WTC11 (cell line): ENCODE measurements around the gene CDSN. TPM values are rescaled to one million over a fixed set of nuclear protein-coding genes. Genes with fewer than 3 reads are reported as not detected.

Source experiments
- ATAC-seq: fragments of 200-7000 bp; cut with Tn5 transposase; 2 replicates; pipeline ENCODE4 v1.10.0; 2021; ENCODE audit warnings: mild to moderate bottlenecking, moderate library complexity
- CTCF ChIA-PET: fragments of 300-600 bp; sonication (Branson Sonifier 250); formaldehyde crosslinking; loops from one replicate; lab custom pipeline; 2021; ENCODE audit warnings: antibody characterized with exemption; lab: Charles Lee
- POLR2A ChIA-PET: fragments of 350-600 bp; sonication (Branson Sonifier 250); formaldehyde crosslinking; loops from one replicate; lab custom pipeline; 2021; ENCODE audit warnings: antibody characterized with exemption; lab: Charles Lee
- DNase-seq: peaks from one replicate; pipeline ENCODE4 v3.0.0; 2021; ENCODE audit warnings: low spot score
- H3K27ac Mint-ChIP-seq: 2 replicates; pipeline ENCODE4 v1.8.0; 2021; ENCODE audit warnings: mixed read lengths
- H3K27me3 Mint-ChIP-seq: 2 replicates; pipeline ENCODE4 v1.8.0; 2021; ENCODE audit warnings: low read depth, mild to moderate bottlenecking, moderate library complexity, mixed read lengths
- H3K36me3 Mint-ChIP-seq: 2 replicates; pipeline ENCODE4 v1.8.0; 2021; ENCODE audit warnings: mixed read lengths
- H3K4me1 Mint-ChIP-seq: 2 replicates; pipeline ENCODE4 v1.8.0; 2022; ENCODE audit warnings: mixed read lengths
- H3K4me3 Mint-ChIP-seq: 2 replicates; pipeline ENCODE4 v1.8.0; 2021; ENCODE audit warnings: mild to moderate bottlenecking, moderate library complexity, mixed read lengths
- H3K9me3 Mint-ChIP-seq: 2 replicates; pipeline ENCODE4 v1.8.0; 2021; ENCODE audit warnings: mixed read lengths
- ARID4B ChIP-seq: sonication (generic); formaldehyde crosslinking; IDR thresholded peaks from 2 replicates; pipeline ENCODE4 v1.8.0; 2023; ENCODE audit warnings: missing genetic modification reagents, mild to moderate bottlenecking, borderline replicate concordance
- CREM ChIP-seq: sonication (generic); formaldehyde crosslinking; IDR thresholded peaks from 2 replicates; pipeline ENCODE4 v1.8.1; 2022; ENCODE audit warnings: mild to moderate bottlenecking, missing genetic modification reagents, moderate library complexity
- CTCF ChIP-seq: fragments of 200-600 bp; IDR thresholded peaks from 2 replicates; pipeline ENCODE4 v1.8.0; 2022; ENCODE audit warnings: antibody characterized with exemption
- EMX1 ChIP-seq: fragments of 250-450 bp; sonication (Bioruptor Pico); IDR thresholded peaks from 2 replicates; pipeline ENCODE4 v1.8.0; 2021; ENCODE audit warnings: mild to moderate bottlenecking
- ERG ChIP-seq: fragments of 250-450 bp; sonication (Bioruptor Pico); IDR thresholded peaks from 2 replicates; pipeline ENCODE4 v1.8.0; 2021; ENCODE audit warnings: mild to moderate bottlenecking
- FOXJ3 ChIP-seq: sonication (generic); formaldehyde crosslinking; IDR thresholded peaks from 2 replicates; pipeline ENCODE4 v1.9.0; 2021; ENCODE audit warnings: missing genetic modification reagents, mild to moderate bottlenecking, borderline replicate concordance
- FOXK1 ChIP-seq: sonication (generic); formaldehyde crosslinking; IDR thresholded peaks from 2 replicates; pipeline ENCODE4 v1.8.0; 2022; ENCODE audit warnings: mild to moderate bottlenecking, moderate library complexity, missing genetic modification reagents
- FOXP1 ChIP-seq: sonication (generic); formaldehyde crosslinking; IDR thresholded peaks from 2 replicates; pipeline ENCODE4 v1.8.0; 2022; ENCODE audit warnings: missing genetic modification reagents, mild to moderate bottlenecking, moderate library complexity, borderline replicate concordance
- HMGA2 ChIP-seq: fragments of 250-450 bp; sonication (Bioruptor Pico); IDR thresholded peaks from 2 replicates; pipeline ENCODE4 v1.4.0; 2021; ENCODE audit warnings: mild to moderate bottlenecking, moderate library complexity
- HMGXB4 ChIP-seq: sonication (generic); formaldehyde crosslinking; IDR thresholded peaks from 2 replicates; pipeline ENCODE4 v1.8.1; 2023; ENCODE audit warnings: mild to moderate bottlenecking, moderate library complexity, missing genetic modification reagents
- JUN ChIP-seq: sonication (generic); formaldehyde crosslinking; IDR thresholded peaks from 2 replicates; pipeline ENCODE4 v1.8.0; 2023; ENCODE audit warnings: mild to moderate bottlenecking, missing genetic modification reagents
- MLX ChIP-seq: sonication (generic); formaldehyde crosslinking; IDR thresholded peaks from 2 replicates; pipeline ENCODE4 v1.8.1; 2023; ENCODE audit warnings: mild to moderate bottlenecking, missing genetic modification reagents, moderate library complexity
- MYBL2 ChIP-seq: sonication (generic); formaldehyde crosslinking; IDR thresholded peaks from 2 replicates; pipeline ENCODE4 v1.8.1; 2023; ENCODE audit warnings: mild to moderate bottlenecking, moderate library complexity, missing genetic modification reagents
- NFATC4 ChIP-seq: fragments of 250-450 bp; sonication (Bioruptor Pico); IDR thresholded peaks from 2 replicates; pipeline ENCODE4 v1.9.0; 2021; ENCODE audit warnings: mild to moderate bottlenecking
- NFYB ChIP-seq: sonication (generic); formaldehyde crosslinking; conservative IDR thresholded peaks from 2 replicates; pipeline ENCODE4 v1.8.0; 2022; ENCODE audit warnings: low read depth, missing genetic modification reagents
- NR3C1 ChIP-seq: sonication (generic); formaldehyde crosslinking; conservative IDR thresholded peaks from 2 replicates; pipeline ENCODE4 v1.8.1; 2023; ENCODE audit warnings: low read depth, mild to moderate bottlenecking, missing genetic modification reagents
- PREB ChIP-seq: sonication (generic); formaldehyde crosslinking; IDR thresholded peaks from 2 replicates; pipeline ENCODE4 v1.8.1; 2022; ENCODE audit warnings: mild to moderate bottlenecking, missing genetic modification reagents, moderate library complexity, borderline replicate concordance
- RELA ChIP-seq: sonication (generic); formaldehyde crosslinking; IDR thresholded peaks from 2 replicates; pipeline ENCODE4 v1.8.1; 2022; ENCODE audit warnings: missing genetic modification reagents, mild to moderate bottlenecking, borderline replicate concordance
- SP1 ChIP-seq: sonication (generic); formaldehyde crosslinking; conservative IDR thresholded peaks from 2 replicates; pipeline ENCODE4 v1.8.1; 2022; ENCODE audit warnings: missing genetic modification reagents
- ZBTB21 ChIP-seq: sonication (generic); formaldehyde crosslinking; IDR thresholded peaks from 2 replicates; pipeline ENCODE4 v1.8.1; 2023; ENCODE audit warnings: mild to moderate bottlenecking, missing genetic modification reagents, borderline replicate concordance
- ZNF138 ChIP-seq: sonication (generic); formaldehyde crosslinking; conservative IDR thresholded peaks from 2 replicates; pipeline ENCODE4 v1.8.1; 2022; ENCODE audit warnings: mild to moderate bottlenecking, moderate library complexity, missing genetic modification reagents
- ZNF263 ChIP-seq: sonication (generic); formaldehyde crosslinking; IDR thresholded peaks from 2 replicates; pipeline ENCODE4 v1.8.1; 2022; ENCODE audit warnings: low read depth, mild to moderate bottlenecking, moderate library complexity, missing genetic modification reagents
- ZNF396 ChIP-seq: fragments of 250-450 bp; sonication (Bioruptor Pico); IDR thresholded peaks from 2 replicates; pipeline ENCODE4 v1.8.0; 2021; ENCODE audit warnings: mild to moderate bottlenecking, moderate library complexity, borderline replicate concordance
- ZNF423 ChIP-seq: fragments of 250-450 bp; sonication (Bioruptor Pico); IDR thresholded peaks from 2 replicates; pipeline ENCODE4 v2.1.2; 2022; ENCODE audit warnings: mild to moderate bottlenecking, moderate library complexity
- total RNA-seq: library from RNA; stranded (reverse); gene quantifications from 3 replicates; pipeline ENCODE4 v1.2.3, GENCODE V29; 2021

The CDSN gene
- total RNA-seq, 1 experiment from 2014 or later: not detected

GRCh38 chr6:31081872-31082271 lies 38.4 kb downstream of the CDSN start (continued):
- TF ChIP-seq ARID4B (CRISPR knock-in tag): no peak
- TF ChIP-seq ZNF423 (CRISPR knock-in tag): no peak
- no peak for TF ChIP-seq ZBTB21 (CRISPR knock-in tag)
- TF ChIP-seq EMX1 (CRISPR knock-in tag): no peak
- TF ChIP-seq ZNF263 (CRISPR knock-in tag): no peak
- no peak for TF ChIP-seq HMGA2 (CRISPR knock-in tag)
- TF ChIP-seq FOXJ3: no peak
- no peak for TF ChIP-seq HMGXB4 (CRISPR knock-in tag)
- no peak for TF ChIP-seq PREB (CRISPR knock-in tag)
- no peak for TF ChIP-seq NFATC4 (CRISPR knock-in tag)

GRCh38 chr6:31079656-31080261 lies 40.5 kb downstream of the CDSN start:
- peaks cover 11% of the 10 kb centered on the region for H3K4me1 Mint-ChIP-seq
- peak; percentile 80 for DNase-seq
- no peak for TF ChIP-seq FOXP1 (CRISPR knock-in tag)
- TF ChIP-seq NFYB (CRISPR knock-in tag): no peak
- TF ChIP-seq SP1: no peak
- TF ChIP-seq HMGA2 (CRISPR knock-in tag): no peak
- peak; percentile 39 for TF ChIP-seq CTCF
- H3K27me3 Mint-ChIP-seq: no peaks in the 10 kb centered on the region
- H3K27ac Mint-ChIP-seq: no peak overlapping the region
- POLR2A ChIA-PET: interaction anchor here (0.7 to 1.4 kb wide), 3 partner anchors 9 to 34 kb away, joined by 3 to 7 read pairs (median 6); no protein-coding TSS in a partner anchor
- no peak overlapping the region for H3K4me3 Mint-ChIP-seq
- H3K36me3 Mint-ChIP-seq: no peaks in the 10 kb centered on the region
- ATAC-seq: peak; percentile 82
- CTCF ChIA-PET: interaction anchor here (0.5 to 6.3 kb wide), 71 partner anchors 8 to 613 kb away, joined by 3 to 106 read pairs (median 5); partner anchors contain the start of genes DHX16, GTF2H4, IER3 and MUCL3
- no peaks in the 10 kb centered on the region for H3K9me3 Mint-ChIP-seq

GRCh38 chr6:31076611-31077010 lies 43.6 kb downstream of the CDSN start:
- CTCF ChIA-PET: interaction anchor here (0.6 to 6.3 kb wide), 3 partner anchors 11 to 241 kb away, joined by 4 to 106 read pairs (median 9); partner anchors contain the start of gene VARS2
- H3K4me3 Mint-ChIP-seq: no peak overlapping the region
- no peaks in the 10 kb centered on the region for H3K27me3 Mint-ChIP-seq
- no peaks in the 10 kb centered on the region for H3K36me3 Mint-ChIP-seq
- no peak for DNase-seq
- no peak overlapping the region for H3K27ac Mint-ChIP-seq
- no peaks in the 10 kb centered on the region for H3K9me3 Mint-ChIP-seq
- no peak for ATAC-seq
- POLR2A ChIA-PET: no interaction called here
- H3K4me1 Mint-ChIP-seq: peaks cover 20% of the 10 kb centered on the region
- TF ChIP-seq MLX (CRISPR knock-in tag) (no peak), MYBL2 (CRISPR knock-in tag) (no peak), CREM (CRISPR knock-in tag) (no peak), NR3C1 (CRISPR knock-in tag) (no peak), JUN (CRISPR knock-in tag) (no peak), ZNF138 (CRISPR knock-in tag) (no peak), ZNF396 (no peak), ERG (CRISPR knock-in tag) (no peak), RELA (no peak), FOXK1 (CRISPR knock-in tag) (no peak)
